Activated naive CD4-positive, alpha-beta T cell treated with anti-CD3 and anti-CD28 coated beads, Interleukin-2, amount 10 ng/mL, durations not matched to agents 5 hours and 36 hours (primary cell): ENCODE data around the gene BNC1. TPM values are rescaled to one million over a fixed set of nuclear protein-coding genes. Genes with fewer than 3 reads are reported as not detected.

Experiments
- total RNA-seq, 2 experiments: library from RNA; stranded (reverse); gene quantifications; one replicate each; pipeline ENCODE4 v1.2.3, GENCODE V29; 2021

The BNC1 gene, protein sequence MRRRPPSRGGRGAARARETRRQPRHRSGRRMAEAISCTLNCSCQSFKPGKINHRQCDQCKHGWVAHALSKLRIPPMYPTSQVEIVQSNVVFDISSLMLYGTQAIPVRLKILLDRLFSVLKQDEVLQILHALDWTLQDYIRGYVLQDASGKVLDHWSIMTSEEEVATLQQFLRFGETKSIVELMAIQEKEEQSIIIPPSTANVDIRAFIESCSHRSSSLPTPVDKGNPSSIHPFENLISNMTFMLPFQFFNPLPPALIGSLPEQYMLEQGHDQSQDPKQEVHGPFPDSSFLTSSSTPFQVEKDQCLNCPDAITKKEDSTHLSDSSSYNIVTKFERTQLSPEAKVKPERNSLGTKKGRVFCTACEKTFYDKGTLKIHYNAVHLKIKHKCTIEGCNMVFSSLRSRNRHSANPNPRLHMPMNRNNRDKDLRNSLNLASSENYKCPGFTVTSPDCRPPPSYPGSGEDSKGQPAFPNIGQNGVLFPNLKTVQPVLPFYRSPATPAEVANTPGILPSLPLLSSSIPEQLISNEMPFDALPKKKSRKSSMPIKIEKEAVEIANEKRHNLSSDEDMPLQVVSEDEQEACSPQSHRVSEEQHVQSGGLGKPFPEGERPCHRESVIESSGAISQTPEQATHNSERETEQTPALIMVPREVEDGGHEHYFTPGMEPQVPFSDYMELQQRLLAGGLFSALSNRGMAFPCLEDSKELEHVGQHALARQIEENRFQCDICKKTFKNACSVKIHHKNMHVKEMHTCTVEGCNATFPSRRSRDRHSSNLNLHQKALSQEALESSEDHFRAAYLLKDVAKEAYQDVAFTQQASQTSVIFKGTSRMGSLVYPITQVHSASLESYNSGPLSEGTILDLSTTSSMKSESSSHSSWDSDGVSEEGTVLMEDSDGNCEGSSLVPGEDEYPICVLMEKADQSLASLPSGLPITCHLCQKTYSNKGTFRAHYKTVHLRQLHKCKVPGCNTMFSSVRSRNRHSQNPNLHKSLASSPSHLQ
- not detected for total RNA-seq

DNA sequence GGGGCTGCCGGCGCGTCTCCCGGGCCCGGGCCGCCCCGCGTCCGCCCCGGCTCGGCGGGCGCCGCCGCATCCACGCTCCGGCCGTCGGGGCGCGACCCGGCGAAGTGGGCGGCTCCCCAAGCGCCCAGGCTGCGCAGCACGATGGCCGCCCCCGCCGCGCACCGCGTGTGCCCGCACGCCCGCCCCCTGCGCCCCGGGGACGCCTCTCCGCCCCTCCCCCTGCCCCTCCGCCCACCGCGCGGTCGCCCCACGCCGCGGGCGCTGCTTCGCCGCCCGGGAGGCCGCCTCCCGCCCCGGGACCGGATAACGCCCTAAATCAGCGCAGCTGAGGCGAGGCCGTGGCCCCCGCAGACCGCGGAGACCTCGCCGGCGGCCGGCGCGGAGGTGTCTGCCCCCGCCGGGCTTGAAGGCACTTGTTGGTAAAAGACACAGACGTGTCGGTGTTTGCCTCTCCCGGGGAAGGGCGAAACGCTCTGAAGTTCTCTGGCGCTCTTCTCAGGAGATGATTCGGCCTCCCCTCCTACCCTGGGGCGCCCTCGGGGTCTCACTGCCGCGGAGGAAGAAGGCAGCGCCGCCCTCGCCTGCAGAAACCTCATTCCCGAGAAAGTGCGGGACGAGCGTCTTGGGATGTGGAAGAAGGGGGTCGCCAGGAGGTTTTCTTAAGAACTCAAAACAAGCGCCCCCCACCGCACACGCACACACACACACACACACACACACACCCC, at the start of gene BNC1:
Gene BNC1 (minus strand): TSS at position 106 of the 725 bp plus-strand sequence. CDS start 36 bp downstream, at position 70.

DNA sequence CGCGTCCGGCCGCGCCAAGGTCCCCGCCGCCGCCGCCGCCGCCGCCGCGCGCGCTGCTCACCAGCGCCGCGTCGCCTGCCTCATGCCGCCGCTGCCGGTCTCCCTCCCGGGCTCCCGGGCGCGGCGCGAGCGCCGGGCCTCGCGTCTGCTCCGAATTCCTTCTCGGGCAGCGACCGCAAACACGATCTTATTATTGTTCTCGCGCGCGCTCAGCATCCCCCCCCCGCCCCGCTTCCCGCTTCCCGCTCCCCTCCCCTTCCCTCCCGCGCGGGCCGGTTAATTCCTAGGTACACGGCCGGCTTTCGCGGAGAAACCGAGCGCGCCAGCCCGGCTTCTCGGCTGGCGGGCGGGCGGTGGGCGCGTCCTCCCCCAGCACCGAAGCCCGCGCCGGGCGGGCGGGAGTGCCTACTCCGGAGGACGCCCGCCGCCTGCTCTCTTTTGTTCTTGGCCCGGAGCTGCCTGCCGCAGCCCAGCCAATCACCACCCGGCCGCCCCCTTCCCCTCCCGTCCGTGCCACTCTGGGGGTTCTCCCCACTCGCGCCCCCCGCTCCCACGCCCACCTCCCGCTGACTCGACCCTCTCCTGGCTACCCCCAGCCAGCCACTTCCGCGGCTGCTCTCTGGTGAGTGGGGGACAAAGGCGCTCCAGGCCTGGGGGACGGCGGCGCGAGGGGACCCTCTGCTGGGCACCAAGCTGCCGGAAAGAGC, 76.7 kb downstream of the BNC1 start, which contains the start of gene HDGFL3:
Gene HDGFL3 (minus strand): TSS at position 164 of the 707 bp plus-strand sequence. CDS start 409 bp downstream, outside the sequence.

Other genes with a start within 250 kb of the BNC1 start
- 10 to 100 TPM; 47.9 to 51.4 TPM for gene BTBD1, start 217.4 kb downstream of the BNC1 start, total RNA-seq
- 10 to 100 TPM; 15.2 to 16.6 TPM for gene TM6SF1, start 177.0 kb downstream of the BNC1 start, total RNA-seq
- 10 to 100 TPM; 26.7 to 28.2 TPM for gene HDGFL3, start 76.8 kb downstream of the BNC1 start, total RNA-seq
- not detected for gene SH3GL3, start 162.7 kb upstream of the BNC1 start, total RNA-seq